GM18870 (cell line): ENCODE data around the gene MMS22L.
"Not testable (repeated sequence)": the region's sequence is repeated elsewhere in the genome, so short reads cannot be mapped to it uniquely, and the experiment has no call there.

ENCODE experiments used
- ATAC-seq: cut with Tn5 transposase; IDR thresholded peaks from one replicate; pipeline ENCODE4 v1.9.1; 2021; ENCODE audit warnings: moderate library complexity; ENCODE audit not compliant: unreplicated experiment

The MMS22L gene

GRCh38 chr6:97246842-97247241, 36.2 kb downstream of the MMS22L start:
- no peak for ATAC-seq

GRCh38 chr6:97240222-97240621, 42.8 kb downstream of the MMS22L start:
- ATAC-seq: no peak

GRCh38 chr6:97231911-97232310, 51.1 kb downstream of the MMS22L start:
- no peak for ATAC-seq

- no peak for ATAC-seq
Measured at GRCh38 chr6:97222903-97223302, 60.1 kb downstream of the MMS22L start.

- ATAC-seq: no peak
Measured at GRCh38 chr6:97218912-97219311, 64.1 kb downstream of the MMS22L start.

GRCh38 chr6:97215157-97215769, 67.8 kb downstream of the MMS22L start:
- ATAC-seq: no peak

GRCh38 chr6:97214671-97215070, 68.3 kb downstream of the MMS22L start:
- no peak for ATAC-seq

GRCh38 chr6:97207383-97207782, 75.6 kb downstream of the MMS22L start:
- ATAC-seq: no peak

GRCh38 chr6:97205966-97206365, 77.0 kb downstream of the MMS22L start:
- ATAC-seq: no peak

- no peak for ATAC-seq
Measured at GRCh38 chr6:97203343-97203742, 79.7 kb downstream of the MMS22L start.

GRCh38 chr6:97198046-97198565, 84.9 kb downstream of the MMS22L start:
- no peak for ATAC-seq

- ATAC-seq: no peak
Measured at GRCh38 chr6:97195117-97195516, 87.9 kb downstream of the MMS22L start.

GRCh38 chr6:97189767-97190166, 93.2 kb downstream of the MMS22L start:
- ATAC-seq: no peak

GRCh38 chr6:97187951-97188350, 95.1 kb downstream of the MMS22L start:
- no peak for ATAC-seq

- peak; percentile 87 for ATAC-seq
Measured at GRCh38 chr6:97186416-97186999, 96.5 kb downstream of the MMS22L start.

GRCh38 chr6:97177905-97178304, 105.1 kb downstream of the MMS22L start:
- no peak for ATAC-seq

GRCh38 chr6:97176468-97176867, 106.5 kb downstream of the MMS22L start:
- ATAC-seq: no peak

GRCh38 chr6:97175806-97176205, 107.2 kb downstream of the MMS22L start:
- no peak for ATAC-seq

GRCh38 chr6:97174471-97174870, 108.5 kb downstream of the MMS22L start:
- ATAC-seq: no peak

GRCh38 chr6:97160280-97160679, 122.7 kb downstream of the MMS22L start:
- ATAC-seq: no peak

GRCh38 chr6:97155447-97155846, 127.6 kb downstream of the MMS22L start:
- ATAC-seq: not testable (repeated sequence)

GRCh38 chr6:97154015-97154414, 129.0 kb downstream of the MMS22L start:
- ATAC-seq: no peak

GRCh38 chr6:97151601-97152000, 131.4 kb downstream of the MMS22L start:
- no peak for ATAC-seq
